GM13977 (cell line): ENCODE measurements around the gene CBX8.

ENCODE experiments used
- DNase-seq: peaks from one replicate; pipeline ENCODE4 v3.0.0; 2012; ENCODE audit warnings: low spot score
- in situ Hi-C: fragments of 300-500 bp; cut with MboI; formaldehyde crosslinking; loops from one replicate; pipeline ENCODE4 v1.12.0; 2022; ENCODE audit warnings: low sequenced_read_pairs, low pct_unique_long_range_greater_than_20kb, mixed read lengths, inconsistent platforms; ENCODE audit not compliant: unreplicated experiment
- TF ChIP-seq, protein P1 (sequence below): IDR thresholded peaks from 2 replicates; pipeline ENCODE4 v1.5.1; 2012; ENCODE audit warnings: mild to moderate bottlenecking, control low read depth; ENCODE audit not compliant: insufficient read depth; ENCODE audit errors: extremely low read depth, missing control alignments

CBX8 gene

GRCh38 chr17:79750650-79751545, 46.0 kb downstream of the CBX8 start:
- DNase-seq: no peak
- in situ Hi-C loops: no loop called here
- TF ChIP-seq, protein P1, sequence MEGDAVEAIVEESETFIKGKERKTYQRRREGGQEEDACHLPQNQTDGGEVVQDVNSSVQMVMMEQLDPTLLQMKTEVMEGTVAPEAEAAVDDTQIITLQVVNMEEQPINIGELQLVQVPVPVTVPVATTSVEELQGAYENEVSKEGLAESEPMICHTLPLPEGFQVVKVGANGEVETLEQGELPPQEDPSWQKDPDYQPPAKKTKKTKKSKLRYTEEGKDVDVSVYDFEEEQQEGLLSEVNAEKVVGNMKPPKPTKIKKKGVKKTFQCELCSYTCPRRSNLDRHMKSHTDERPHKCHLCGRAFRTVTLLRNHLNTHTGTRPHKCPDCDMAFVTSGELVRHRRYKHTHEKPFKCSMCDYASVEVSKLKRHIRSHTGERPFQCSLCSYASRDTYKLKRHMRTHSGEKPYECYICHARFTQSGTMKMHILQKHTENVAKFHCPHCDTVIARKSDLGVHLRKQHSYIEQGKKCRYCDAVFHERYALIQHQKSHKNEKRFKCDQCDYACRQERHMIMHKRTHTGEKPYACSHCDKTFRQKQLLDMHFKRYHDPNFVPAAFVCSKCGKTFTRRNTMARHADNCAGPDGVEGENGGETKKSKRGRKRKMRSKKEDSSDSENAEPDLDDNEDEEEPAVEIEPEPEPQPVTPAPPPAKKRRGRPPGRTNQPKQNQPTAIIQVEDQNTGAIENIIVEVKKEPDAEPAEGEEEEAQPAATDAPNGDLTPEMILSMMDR: no peak

DNA sequence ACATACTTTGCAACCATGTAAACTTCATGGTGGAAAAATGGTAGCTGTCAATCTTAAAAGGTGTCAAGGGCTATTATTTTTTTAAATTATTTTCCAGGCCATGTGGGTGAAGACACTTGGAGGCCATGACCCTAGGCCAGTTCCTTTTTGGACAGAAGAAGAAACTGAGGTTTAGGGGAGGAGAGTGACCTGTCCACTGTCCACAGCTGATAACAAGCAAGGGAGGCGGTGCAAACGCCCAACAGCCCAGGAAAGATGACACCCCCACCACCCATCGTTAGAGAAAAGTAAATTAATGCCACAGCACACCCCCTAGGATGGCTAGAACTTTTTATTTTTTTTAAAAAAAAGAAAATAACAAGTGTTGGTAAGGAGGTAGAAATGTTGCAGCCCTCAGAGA, 46.9 kb downstream of the CBX8 start:
- in situ Hi-C loops: no loop called here

DNA sequence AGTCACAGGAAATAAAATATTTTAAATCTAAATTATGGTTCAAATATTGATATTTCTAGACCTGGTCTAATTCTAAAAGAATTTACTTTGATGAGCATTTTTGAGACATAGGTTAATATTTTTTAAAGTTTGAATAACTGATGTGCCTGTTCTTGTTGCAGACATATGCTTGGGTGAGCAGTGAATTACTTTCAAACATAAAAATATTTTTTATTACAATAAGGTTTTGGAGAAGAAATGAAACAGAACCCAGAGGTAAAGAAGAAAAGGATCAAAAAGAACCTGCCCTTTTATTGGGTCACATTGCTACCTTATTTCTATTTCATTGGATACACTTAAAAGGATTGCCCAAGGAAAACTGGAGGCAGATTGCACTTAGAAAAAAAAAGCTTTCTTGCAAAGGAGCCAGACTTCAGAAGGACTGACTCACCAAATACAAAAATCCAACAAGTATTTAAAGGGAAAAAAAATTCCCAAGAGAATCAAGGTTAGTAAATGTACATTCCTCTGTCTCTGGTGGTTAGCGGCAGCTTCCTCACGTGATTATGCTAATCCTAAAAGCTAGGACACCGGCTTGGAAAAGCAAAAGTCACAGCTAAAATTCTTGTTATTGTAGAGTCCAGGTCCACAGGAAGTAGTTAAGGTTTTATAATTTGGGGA, 47.6 kb downstream of the CBX8 start:
- TF ChIP-seq, protein P1: no peak
- in situ Hi-C loops: no loop called here
- DNase-seq: no peak

More for the DNA sequence above, 46.9 kb downstream of the CBX8 start:
- DNase-seq: no peak
- TF ChIP-seq, protein P1: no peak

GRCh38 chr17:79748295-79749099, 48.4 kb downstream of the CBX8 start:
- in situ Hi-C loops: no loop called here
- TF ChIP-seq, protein P1: no peak
- no peak for DNase-seq

- in situ Hi-C loops: no loop called here
- peak; percentile 31 for DNase-seq
- TF ChIP-seq, protein P1: no peak
Measured at GRCh38 chr17:79747508-79748294, 49.2 kb downstream of the CBX8 start.

- TF ChIP-seq, protein P1: no peak
- no peak for DNase-seq
- in situ Hi-C loops: no loop called here
Measured at GRCh38 chr17:79746889-79747507, 49.9 kb downstream of the CBX8 start.
